ENCODE measurements around the gene TRHDE.

- TF ChIP-seq JUND (IDR thresholded peaks at IDR 0.05; ENCODE audit: borderline replicate concordance, low read depth, low read length), result no peak
- no peak for TF ChIP-seq JUND (tag; IDR thresholded peaks at IDR 0.05; ENCODE audit: borderline replicate concordance, low read depth, low read length)
- TF ChIP-seq CTCF (IDR thresholded peaks at IDR 0.05 in 2 of 3, conservative IDR thresholded peaks at IDR 0.05 in 1 of 3; ENCODE audit: insufficient read depth in 2 of 3, low read depth in 1 of 3, low read length in 3 of 3), result no peak
- TF ChIP-seq ZNF436 (CRISPR knock-in tag; IDR thresholded peaks at IDR 0.05), result no peak
- no peak for TF ChIP-seq CREB3 (tag; conservative IDR thresholded peaks at IDR 0.05; ENCODE audit: low read depth)
- no peak for TF ChIP-seq MAX (CRISPR knock-in tag; IDR thresholded peaks at IDR 0.05)
- no peak for TF ChIP-seq CREB1 (IDR thresholded peaks at IDR 0.05)
- TF ChIP-seq CREB1 (CRISPR knock-in tag; IDR thresholded peaks at IDR 0.05), result no peak
- no peak for TF ChIP-seq TAF15 (IDR thresholded peaks at IDR 0.05; ENCODE audit: low read depth, low read length)
- no peak for TF ChIP-seq GATAD2A (IDR thresholded peaks at IDR 0.05)
- TF ChIP-seq ARID3A (IDR thresholded peaks at IDR 0.05; ENCODE audit: borderline replicate concordance, low read depth, low read length), result no peak
- TF ChIP-seq ELK1 (CRISPR knock-in tag; IDR thresholded peaks at IDR 0.05), result no peak
- TF ChIP-seq ZFPM2 (CRISPR knock-in tag; IDR thresholded peaks at IDR 0.05), result no peak
- TF ChIP-seq EP300 (IDR thresholded peaks at IDR 0.05; ENCODE audit: low read length), result no peak
Measured at GRCh38 chr12:72610854-72611358, 338.7 kb downstream of the TRHDE start.
